Measurements from ENCODE around the gene RHOJ.
A peak's percentile ranks its signal among the peaks of the same experiment; 100 is the strongest.
"Not testable (repeated sequence)": the region's sequence is repeated elsewhere in the genome, so short reads cannot be mapped to it uniquely, and the experiment has no call there.

The RHOJ gene

GRCh38 chr14:63268771-63269170 lies 64.5 kb downstream of the RHOJ start:
- DNase-seq (ENCODE audit: low spot score): no peak

- DNase-seq (ENCODE audit: low spot score): no peak
Measured at GRCh38 chr14:63269561-63270225, 65.5 kb downstream of the RHOJ start.

- no peak for DNase-seq (ENCODE audit: low spot score)
Measured at GRCh38 chr14:63273129-63273528, 68.9 kb downstream of the RHOJ start.

GRCh38 chr14:63273717-63274655 lies 69.7 kb downstream of the RHOJ start:
- DNase-seq (ENCODE audit: low spot score): no peak

- no peak for DNase-seq (ENCODE audit: low spot score)
Measured at GRCh38 chr14:63275611-63276010, 71.4 kb downstream of the RHOJ start.

- DNase-seq (ENCODE audit: low spot score): no peak
Measured at GRCh38 chr14:63276016-63276415, 71.8 kb downstream of the RHOJ start.

GRCh38 chr14:63276492-63277342 lies 72.5 kb downstream of the RHOJ start:
- DNase-seq (ENCODE audit: low spot score): peak; percentile 57

GRCh38 chr14:63277591-63278183 lies 73.4 kb downstream of the RHOJ start:
- no peak for DNase-seq (ENCODE audit: low spot score)

GRCh38 chr14:63279933-63280332 lies 75.7 kb downstream of the RHOJ start:
- DNase-seq (ENCODE audit: low spot score): not testable (repeated sequence)

- DNase-seq (ENCODE audit: low spot score): no peak
Measured at GRCh38 chr14:63282997-63283883, 79.0 kb downstream of the RHOJ start.

- DNase-seq (ENCODE audit: low spot score): no peak
Measured at GRCh38 chr14:63283884-63284248, 79.6 kb downstream of the RHOJ start.

- DNase-seq (ENCODE audit: low spot score): no peak
Measured at GRCh38 chr14:63286071-63286470, 81.8 kb downstream of the RHOJ start.

- peak; percentile 33 for DNase-seq (ENCODE audit: low spot score)
Measured at GRCh38 chr14:63287666-63288483, 83.6 kb downstream of the RHOJ start.

GRCh38 chr14:63288853-63289252 lies 84.6 kb downstream of the RHOJ start:
- no peak for DNase-seq (ENCODE audit: low spot score)

GRCh38 chr14:63290741-63291430 lies 86.6 kb downstream of the RHOJ start:
- no peak for DNase-seq (ENCODE audit: low spot score)

- DNase-seq (ENCODE audit: low spot score): no peak
Measured at GRCh38 chr14:63292805-63293204, 88.6 kb downstream of the RHOJ start.

GRCh38 chr14:63295231-63295685 lies 91.0 kb downstream of the RHOJ start:
- DNase-seq (ENCODE audit: low spot score): no peak

- DNase-seq (ENCODE audit: low spot score): no peak
Measured at GRCh38 chr14:63296060-63296563, 91.9 kb downstream of the RHOJ start.

GRCh38 chr14:63297372-63298063 lies 93.3 kb downstream of the RHOJ start:
- no peak for DNase-seq (ENCODE audit: low spot score)
